HG02852 (cell line): ENCODE data around the gene MED10.

Experiments
- ATAC-seq: cut with Tn5 transposase; IDR thresholded peaks from one replicate; pipeline ENCODE4 v1.9.1; 2021; ENCODE audit warnings: mild to moderate bottlenecking, moderate library complexity; ENCODE audit not compliant: unreplicated experiment

MED10 gene

GRCh38 chr5:6353602-6354302 is 24.6 kb downstream of the MED10 start:
- ATAC-seq, result no peak

GRCh38 chr5:6350277-6351090 is 27.9 kb downstream of the MED10 start:
- ATAC-seq, result no peak

GRCh38 chr5:6349387-6349786 is 29.0 kb downstream of the MED10 start:
- ATAC-seq, result no peak

GRCh38 chr5:6348476-6349000 is 29.8 kb downstream of the MED10 start:
- no peak for ATAC-seq

- ATAC-seq, result no peak
These were observed 30.7 kb downstream of the MED10 start for GRCh38 chr5:6347673-6348072.

- ATAC-seq, result no peak
These were observed 31.2 kb downstream of the MED10 start for GRCh38 chr5:6347165-6347564.

GRCh38 chr5:6344593-6344989 is 33.8 kb downstream of the MED10 start:
- no peak for ATAC-seq

- ATAC-seq, result no peak
These were observed 34.3 kb downstream of the MED10 start for GRCh38 chr5:6343951-6344592.

GRCh38 chr5:6342689-6343315 is 35.5 kb downstream of the MED10 start:
- ATAC-seq, result no peak

- no peak for ATAC-seq
These were observed 38.2 kb downstream of the MED10 start for GRCh38 chr5:6340100-6340499.

GRCh38 chr5:6338871-6339270 is 39.5 kb downstream of the MED10 start:
- no peak for ATAC-seq

- ATAC-seq, result no peak
These were observed 40.2 kb downstream of the MED10 start for GRCh38 chr5:6338135-6338534.

- no peak for ATAC-seq
These were observed 45.0 kb downstream of the MED10 start for GRCh38 chr5:6333182-6333905.

GRCh38 chr5:6328173-6328572 is 50.2 kb downstream of the MED10 start:
- ATAC-seq, result no peak

- no peak for ATAC-seq
These were observed 51.6 kb downstream of the MED10 start for GRCh38 chr5:6326776-6327175.

GRCh38 chr5:6322163-6322713 is 56.1 kb downstream of the MED10 start:
- no peak for ATAC-seq
